ENCODE data around the gene ZNF8.
A peak's percentile ranks its signal among the peaks of the same experiment; 100 is the strongest.

ZNF8 gene

GRCh38 chr19:58296104-58296503 lies 17.3 kb downstream of the ZNF8 start:
- H3K9me3 ChIP-seq: peaks cover 0 to 83% (median 10%) of the 10 kb centered on the region in 3 donors
- H3K27ac ChIP-seq: no peak overlapping the region
- TF ChIP-seq CTCF (IDR thresholded peaks at IDR 0.05): no peak
- H3K27me3 ChIP-seq: no peaks in the 10 kb centered on the region
- no peak for DNase-seq
- no peaks in the 10 kb centered on the region for H3K4me1 ChIP-seq
- H3K4me3 ChIP-seq: no peak overlapping the region
- intact Hi-C loops (cut with DNase I; ENCODE audit: low total_unique reads): no loop called here
- H3K36me3 ChIP-seq: peaks cover 81 to 100% (median 99%) of the 10 kb centered on the region in 3 donors

GRCh38 chr19:58300620-58301019 lies 21.9 kb downstream of the ZNF8 start:
- H3K27ac ChIP-seq: no peak overlapping the region

GRCh38 chr19:58304255-58304654 lies 25.5 kb downstream of the ZNF8 start:
- Histone ChIP-seq H3K36me3 (peaks cover 33 to 57% (median 51%) of the 10 kb centered on the region in 3 donors), H3K27ac (peak overlapping the region; percentile 81 to 93), H3K27me3 (no peaks in the 10 kb centered on the region), H3K4me3 (peak overlapping the region in 1 of 2 donors; percentile 78), H3K4me1 (peaks cover 0 to 19% (median 10%) of the 10 kb centered on the region in 4 donors), H3K9me3 (peaks cover 0 to 9% (median 0%) of the 10 kb centered on the region in 3 donors)
- intact Hi-C loops (cut with DNase I; ENCODE audit: low total_unique reads): loop anchor here (2.0 to 5.0 kb wide), 2 partner anchors 25 to 122 kb away; partner anchors contain the start of genes ZNF274 and ZNF8
- TF ChIP-seq CTCF (IDR thresholded peaks at IDR 0.05): no peak
- no peak for DNase-seq

More at GRCh38 chr19:58300620-58301019, 21.9 kb downstream of the ZNF8 start:
- H3K9me3 ChIP-seq: peaks cover 0 to 38% (median 5%) of the 10 kb centered on the region in 3 donors
- DNase-seq: no peak
- H3K36me3 ChIP-seq: peaks cover 39 to 59% (median 57%) of the 10 kb centered on the region in 3 donors
- intact Hi-C loops (cut with DNase I; ENCODE audit: low total_unique reads): loop anchor here (5.0 kb wide), 1 partner anchor 118 kb away; the partner anchor contains the start of gene ZNF274
- TF ChIP-seq CTCF (IDR thresholded peaks at IDR 0.05): no peak
- no peaks in the 10 kb centered on the region for H3K27me3 ChIP-seq
- peaks cover 0 to 6% (median under 1%) of the 10 kb centered on the region in 4 donors for H3K4me1 ChIP-seq
- H3K4me3 ChIP-seq: no peak overlapping the region

GRCh38 chr19:58304748-58305064 lies 26.0 kb downstream of the ZNF8 start:
- peaks cover 33 to 56% (median 50%) of the 10 kb centered on the region in 3 donors for H3K36me3 ChIP-seq
- peak overlapping the region; percentile 78 to 91 for H3K4me3 ChIP-seq
- DNase-seq: no peak
- peaks cover 0 to 5% (median 0%) of the 10 kb centered on the region in 3 donors for H3K9me3 ChIP-seq
- H3K4me1 ChIP-seq: peaks cover 0 to 19% (median 10%) of the 10 kb centered on the region in 4 donors
- TF ChIP-seq CTCF (IDR thresholded peaks at IDR 0.05): no peak
- intact Hi-C loops (cut with DNase I; ENCODE audit: low total_unique reads): loop anchor here (2.0 to 5.0 kb wide), 2 partner anchors 26 to 122 kb away; partner anchors contain the start of genes ZNF274 and ZNF8
- no peaks in the 10 kb centered on the region for H3K27me3 ChIP-seq
- H3K27ac ChIP-seq: peak overlapping the region; percentile 81 to 93

- TF ChIP-seq CTCF (IDR thresholded peaks at IDR 0.05): peak; percentile 37 to 63
- peak; percentile 97 to 98 for DNase-seq
- H3K4me3 ChIP-seq: peak within 1 kb of the TSS; percentile 78 to 91
- intact Hi-C loops (cut with DNase I; ENCODE audit: low total_unique reads): loop anchor here (2.0 kb wide), 1 partner anchor 26 kb away; the partner anchor contains the start of gene ZNF8
- H3K27ac ChIP-seq: peak within 1 kb of the TSS; percentile 81 to 93
- peaks cover 0 to 19% (median 10%) of the 10 kb centered on the region in 4 donors for H3K4me1 ChIP-seq
- H3K27me3 ChIP-seq: no peaks in the 10 kb centered on the region
- peaks cover 0 to 2% (median 0%) of the 10 kb centered on the region in 3 donors for H3K9me3 ChIP-seq
- peaks cover 27 to 51% (median 44%) of the 10 kb centered on the region in 3 donors for H3K36me3 ChIP-seq
Measured at GRCh38 chr19:58305065-58305931, 26.5 kb downstream of the ZNF8 start, which contains the start of gene ERVK3-1. TSS of gene ERVK3-1 (plus strand) at chr19:58305377. CDS start at chr19:58312169, 6,792 bp downstream.
